ENCODE measurements around the gene ZNF587B.
"Not testable (repeated sequence)": the region's sequence is repeated elsewhere in the genome, so short reads cannot be mapped to it uniquely, and the experiment has no call there.

The ZNF587B gene

GRCh38 chr19:57830071-57830602 lies at the start of gene ZNF587B:
Gene ZNF587B, plus strand, starts transcription at chr19:57830299. Its CDS starts 230 bp downstream, at chr19:57830529.
- no peaks in the 10 kb centered on the region for H3K27me3 ChIP-seq (ENCODE audit: insufficient read depth, insufficient read length)
- H3K9me3 ChIP-seq (ENCODE audit: insufficient read depth, low read length): no peaks in the 10 kb centered on the region
- DNase-seq (ENCODE audit: low read depth, low spot score): peak; percentile 85
- no peaks in the 10 kb centered on the region for H3K4me1 ChIP-seq (ENCODE audit: insufficient read depth, insufficient read length)
- H3K4me3 ChIP-seq (ENCODE audit: insufficient read length, low read depth): peak within 1 kb of the TSS; percentile 84
- TF ChIP-seq YY1 (IDR thresholded peaks at IDR 0.05; ENCODE audit: insufficient read depth, insufficient read length) (peak; percentile 80), ZNF274 (IDR thresholded peaks at IDR 0.05; ENCODE audit: low read depth, low read length) (no peak), SUZ12 (IDR thresholded peaks at IDR 0.05; ENCODE audit: extremely low read depth, insufficient read depth, insufficient read length) (no peak)
- H3K9ac ChIP-seq (ENCODE audit: insufficient read length, low read depth): peak within 1 kb of the TSS; percentile 92
- peaks cover 25% of the 10 kb centered on the region for H3K36me3 ChIP-seq (ENCODE audit: insufficient read depth, insufficient read length, low read length)

- TF ChIP-seq YY1 (IDR thresholded peaks at IDR 0.05; ENCODE audit: insufficient read depth, insufficient read length) (no peak), ZNF274 (IDR thresholded peaks at IDR 0.05; ENCODE audit: low read depth, low read length) (no peak), SUZ12 (IDR thresholded peaks at IDR 0.05; ENCODE audit: extremely low read depth, insufficient read depth, insufficient read length) (no peak)
- Histone ChIP-seq H3K36me3 (ENCODE audit: insufficient read depth, insufficient read length, low read length) (peaks cover 31% of the 10 kb centered on the region), H3K4me3 (ENCODE audit: insufficient read length, low read depth) (no peak overlapping the region), H3K27me3 (ENCODE audit: insufficient read depth, insufficient read length) (no peaks in the 10 kb centered on the region), H3K9me3 (ENCODE audit: insufficient read depth, low read length) (no peaks in the 10 kb centered on the region), H3K4me1 (ENCODE audit: insufficient read depth, insufficient read length) (no peaks in the 10 kb centered on the region), H3K9ac (ENCODE audit: insufficient read length, low read depth) (no peak overlapping the region)
- DNase-seq (ENCODE audit: low read depth, low spot score): no peak
Observed at GRCh38 chr19:57786286-57786685, 43.8 kb upstream of the ZNF587B start.

- Histone ChIP-seq H3K27me3 (ENCODE audit: insufficient read depth, insufficient read length) (no peaks in the 10 kb centered on the region), H3K4me3 (ENCODE audit: insufficient read length, low read depth) (no peak overlapping the region), H3K9me3 (ENCODE audit: insufficient read depth, low read length) (no peaks in the 10 kb centered on the region), H3K4me1 (ENCODE audit: insufficient read depth, insufficient read length) (no peaks in the 10 kb centered on the region), H3K9ac (ENCODE audit: insufficient read length, low read depth) (no peak overlapping the region), H3K36me3 (ENCODE audit: insufficient read depth, insufficient read length, low read length) (peaks cover 32% of the 10 kb centered on the region)
- no peak for DNase-seq (ENCODE audit: low read depth, low spot score)
- no peak for TF ChIP-seq ZNF274 (IDR thresholded peaks at IDR 0.05; ENCODE audit: low read depth, low read length)
- no peak for TF ChIP-seq SUZ12 (IDR thresholded peaks at IDR 0.05; ENCODE audit: extremely low read depth, insufficient read depth, insufficient read length)
- no peak for TF ChIP-seq YY1 (IDR thresholded peaks at IDR 0.05; ENCODE audit: insufficient read depth, insufficient read length)
Observed at GRCh38 chr19:57786906-57787305, 43.2 kb upstream of the ZNF587B start.

GRCh38 chr19:57788114-57788692 lies 41.9 kb upstream of the ZNF587B start:
- Histone ChIP-seq H3K36me3 (ENCODE audit: insufficient read depth, insufficient read length, low read length) (peaks cover 32% of the 10 kb centered on the region), H3K4me1 (ENCODE audit: insufficient read depth, insufficient read length) (no peaks in the 10 kb centered on the region), H3K4me3 (ENCODE audit: insufficient read length, low read depth) (no peak overlapping the region), H3K27me3 (ENCODE audit: insufficient read depth, insufficient read length) (no peaks in the 10 kb centered on the region), H3K9me3 (ENCODE audit: insufficient read depth, low read length) (no peaks in the 10 kb centered on the region), H3K9ac (ENCODE audit: insufficient read length, low read depth) (no peak overlapping the region)
- TF ChIP-seq ZNF274 (IDR thresholded peaks at IDR 0.05; ENCODE audit: low read depth, low read length) (no peak), SUZ12 (IDR thresholded peaks at IDR 0.05; ENCODE audit: extremely low read depth, insufficient read depth, insufficient read length) (no peak), YY1 (IDR thresholded peaks at IDR 0.05; ENCODE audit: insufficient read depth, insufficient read length) (no peak)
- DNase-seq (ENCODE audit: low read depth, low spot score): no peak

- Histone ChIP-seq H3K9me3 (ENCODE audit: insufficient read depth, low read length) (no peaks in the 10 kb centered on the region), H3K4me1 (ENCODE audit: insufficient read depth, insufficient read length) (no peaks in the 10 kb centered on the region), H3K9ac (ENCODE audit: insufficient read length, low read depth) (no peak overlapping the region), H3K36me3 (ENCODE audit: insufficient read depth, insufficient read length, low read length) (peaks cover 36% of the 10 kb centered on the region), H3K4me3 (ENCODE audit: insufficient read length, low read depth) (no peak overlapping the region), H3K27me3 (ENCODE audit: insufficient read depth, insufficient read length) (no peaks in the 10 kb centered on the region)
- TF ChIP-seq YY1 (IDR thresholded peaks at IDR 0.05; ENCODE audit: insufficient read depth, insufficient read length): no peak
- DNase-seq (ENCODE audit: low read depth, low spot score): no peak
Observed at GRCh38 chr19:57789288-57789687, 40.8 kb upstream of the ZNF587B start.

- H3K4me1 ChIP-seq (ENCODE audit: insufficient read depth, insufficient read length); H3K9ac ChIP-seq (ENCODE audit: insufficient read length, low read depth); H3K4me3 ChIP-seq (ENCODE audit: insufficient read length, low read depth); DNase-seq (ENCODE audit: low read depth, low spot score); H3K27me3 ChIP-seq (ENCODE audit: insufficient read depth, insufficient read length); H3K9me3 ChIP-seq (ENCODE audit: insufficient read depth, low read length): not testable (repeated sequence)
- H3K36me3 ChIP-seq (ENCODE audit: insufficient read depth, insufficient read length, low read length): peaks cover 18% of the 10 kb centered on the region
Observed at GRCh38 chr19:57796580-57796979, 33.5 kb upstream of the ZNF587B start.

- Histone ChIP-seq H3K9me3 (ENCODE audit: insufficient read depth, low read length) (no peaks in the 10 kb centered on the region), H3K27me3 (ENCODE audit: insufficient read depth, insufficient read length) (no peaks in the 10 kb centered on the region), H3K36me3 (ENCODE audit: insufficient read depth, insufficient read length, low read length) (peaks cover 5% of the 10 kb centered on the region), H3K4me1 (ENCODE audit: insufficient read depth, insufficient read length) (no peaks in the 10 kb centered on the region), H3K9ac (ENCODE audit: insufficient read length, low read depth) (no peak overlapping the region), H3K4me3 (ENCODE audit: insufficient read length, low read depth) (no peak overlapping the region)
- no peak for DNase-seq (ENCODE audit: low read depth, low spot score)
- TF ChIP-seq SUZ12 (IDR thresholded peaks at IDR 0.05; ENCODE audit: extremely low read depth, insufficient read depth, insufficient read length) (no peak), ZNF274 (IDR thresholded peaks at IDR 0.05; ENCODE audit: low read depth, low read length) (no peak), YY1 (IDR thresholded peaks at IDR 0.05; ENCODE audit: insufficient read depth, insufficient read length) (no peak)
Observed at GRCh38 chr19:57800696-57801095, 29.4 kb upstream of the ZNF587B start.

Measured in NT2/D1 (cell line).